Cardiac muscle cell (in vitro differentiated cells and primary cell): ENCODE data around the gene SLC25A29. TPM values are rescaled to one million over a fixed set of nuclear protein-coding genes. Genes with fewer than 3 reads are reported as not detected.
"Not testable (repeated sequence)": the region's sequence is repeated elsewhere in the genome, so short reads cannot be mapped to it uniquely, and the experiment has no call there.

Experiments used
- DNase-seq, 2 donors: peaks; one replicate each; pipeline versions ENCODE4 v3.0.0 to v3.0.0-alpha.2; 2010 to 2017; ENCODE audit warnings: low read depth in 1 of 2, low spot score in 1 of 2
- H3K27ac ChIP-seq: fragments of 200-600 bp; sonication (generic); 2 replicates; pipeline ENCODE4 v1.5.1; 2016
- H3K27me3 ChIP-seq: fragments of 200-600 bp; sonication (generic); 2 replicates; pipeline ENCODE4 v1.6.0; 2016; ENCODE audit warnings: control low read depth
- H3K36me3 ChIP-seq: fragments of 200-600 bp; sonication (generic); 2 replicates; pipeline ENCODE4 v1.5.1; 2016; ENCODE audit warnings: control low read depth
- H3K4me1 ChIP-seq: fragments of 200-600 bp; sonication (generic); 2 replicates; pipeline ENCODE4 v1.8.1; 2017; ENCODE audit warnings: low read depth, mild to moderate bottlenecking, mixed run types
- H3K4me3 ChIP-seq: fragments of 200-600 bp; sonication (generic); 2 replicates; pipeline ENCODE4 v1.5.1; 2016; ENCODE audit warnings: mild to moderate bottlenecking
- H3K9me3 ChIP-seq: fragments of 200-600 bp; sonication (generic); 2 replicates; pipeline ENCODE4 v1.5.1; 2017; ENCODE audit warnings: low read depth, mild to moderate bottlenecking, control low read depth
- CTCF ChIP-seq: IDR thresholded peaks from 2 replicates; pipeline ENCODE4 v1.5.1; 2012; ENCODE audit warnings: low read depth, mild to moderate bottlenecking, low read length
- polyA plus RNA-seq: library from polyadenylated mRNA; unstranded; fragments of >200 nt; fragmentation: Nextera tagmentation; extraction: Ambion mirVana; gene quantifications from 2 replicates; pipeline ENCODE4 v1.2.1, GENCODE V29; 2016
- total RNA-seq: library from RNA; depleted of rRNA; stranded (reverse); fragments of >200 nt; gene quantifications from 2 replicates; pipeline ENCODE4 v1.2.3, GENCODE V29; 2016

SLC25A29 gene
- total and polyA plus RNA-seq, 2 experiments from 2014 or later: 49.4 to 125 TPM

DNA sequence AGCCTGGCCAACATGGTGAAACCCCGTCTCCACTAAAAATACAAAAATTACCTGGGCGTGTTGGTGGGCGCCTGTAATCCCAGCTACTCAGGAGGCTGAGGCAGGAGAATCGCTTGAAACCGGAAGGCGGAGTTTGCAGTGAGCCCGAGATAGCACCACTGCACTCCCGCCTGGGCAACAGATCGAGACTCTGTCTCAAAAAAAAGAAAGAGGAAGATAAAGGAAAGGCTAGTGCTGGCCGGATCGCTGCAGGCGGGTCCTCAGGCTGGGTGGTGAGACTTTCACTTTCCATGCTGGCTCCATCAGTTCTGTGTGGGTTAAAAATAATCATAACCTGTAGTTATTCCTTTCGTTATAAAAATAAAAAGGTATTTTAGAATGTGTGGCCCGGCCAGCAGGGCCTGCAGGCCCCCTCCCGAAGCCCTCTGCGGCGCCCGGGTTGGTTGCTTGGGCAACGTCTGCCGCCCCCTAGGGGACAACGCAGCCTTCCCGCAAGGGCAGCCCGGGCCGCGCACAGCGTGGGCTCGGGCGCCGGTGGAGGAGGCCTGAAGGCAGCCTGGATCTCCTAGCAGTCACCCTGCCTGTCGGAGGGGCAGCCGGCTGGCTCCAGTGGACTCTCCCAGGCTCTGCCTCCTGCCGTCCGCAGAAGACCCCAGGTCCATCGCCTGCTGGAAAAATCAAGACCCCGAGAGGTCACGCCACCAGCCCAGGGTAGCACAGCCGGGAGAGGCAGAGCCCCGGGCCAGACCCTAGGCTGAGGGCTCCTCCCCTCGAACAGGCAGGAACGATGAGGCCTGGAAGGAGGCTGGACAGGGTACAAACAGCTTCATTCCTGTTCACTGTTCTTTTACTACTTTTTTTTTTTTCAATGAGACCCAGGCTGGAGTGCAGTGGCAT, 11.9 kb upstream of the SLC25A29 start:
- no peaks in the 10 kb centered on the region for H3K36me3 ChIP-seq
- TF ChIP-seq CTCF: peak; percentile 90
- no peak overlapping the region for H3K4me3 ChIP-seq
- peaks cover 19% of the 10 kb centered on the region for H3K4me1 ChIP-seq
- H3K27me3 ChIP-seq: no peaks in the 10 kb centered on the region
- no peaks in the 10 kb centered on the region for H3K9me3 ChIP-seq
- peak; percentile 55 to 80 for DNase-seq
- peak overlapping the region; percentile 9 for H3K27ac ChIP-seq

DNA sequence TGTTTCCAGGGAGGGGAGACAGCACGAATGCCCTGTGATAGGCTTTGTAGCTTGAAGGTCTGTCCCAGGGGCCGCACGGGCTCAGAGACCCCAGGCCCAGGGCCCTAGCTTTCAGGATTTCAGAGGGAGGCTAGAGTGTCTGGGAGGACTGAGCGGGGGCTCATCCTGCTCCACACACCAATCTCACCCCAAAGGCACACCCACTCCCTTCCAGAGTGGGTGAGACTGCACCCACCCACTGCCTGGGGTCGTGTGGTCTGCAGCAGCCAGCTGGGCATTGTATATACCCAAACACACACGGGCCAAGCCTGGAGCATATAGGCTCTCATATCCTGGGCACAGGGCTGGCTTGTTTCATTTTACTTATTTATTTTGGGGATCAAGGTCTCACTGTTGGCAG, 11.1 kb upstream of the SLC25A29 start:
- no peak overlapping the region for H3K4me3 ChIP-seq
- no peak for TF ChIP-seq CTCF
- H3K36me3 ChIP-seq: no peaks in the 10 kb centered on the region
- H3K27ac ChIP-seq: no peak overlapping the region
- DNase-seq: no peak
- no peaks in the 10 kb centered on the region for H3K9me3 ChIP-seq
- H3K4me1 ChIP-seq: peaks cover 26% of the 10 kb centered on the region
- no peaks in the 10 kb centered on the region for H3K27me3 ChIP-seq

GRCh38 chr14:100314724-100315123, 8.5 kb upstream of the SLC25A29 start:
- Histone ChIP-seq H3K9me3 (no peaks in the 10 kb centered on the region), H3K4me1 (peaks cover 26% of the 10 kb centered on the region), H3K4me3 (no peak overlapping the region), H3K27me3 (no peaks in the 10 kb centered on the region), H3K27ac (no peak overlapping the region), H3K36me3 (no peaks in the 10 kb centered on the region)
- TF ChIP-seq CTCF: no peak
- DNase-seq: no peak

- Histone ChIP-seq H3K36me3 (no peaks in the 10 kb centered on the region), H3K4me3 (no peak overlapping the region), H3K9me3 (no peaks in the 10 kb centered on the region), H3K4me1 (peaks cover 26% of the 10 kb centered on the region), H3K27me3 (no peaks in the 10 kb centered on the region), H3K27ac (peak overlapping the region; percentile 49)
- no peak for TF ChIP-seq CTCF
- peak in 1 of 2 donors; percentile 40 for DNase-seq
Observed at GRCh38 chr14:100313464-100314230, 7.4 kb upstream of the SLC25A29 start.

- Histone ChIP-seq H3K36me3 (no peaks in the 10 kb centered on the region), H3K4me3 (no peak overlapping the region), H3K27ac (peak overlapping the region; percentile 49), H3K27me3 (no peaks in the 10 kb centered on the region), H3K9me3 (no peaks in the 10 kb centered on the region), H3K4me1 (peaks cover 22% of the 10 kb centered on the region)
- TF ChIP-seq CTCF: no peak
- DNase-seq: no peak
Observed at GRCh38 chr14:100312877-100313400, 6.7 kb upstream of the SLC25A29 start.

- H3K36me3 ChIP-seq, H3K27ac ChIP-seq, H3K27me3 ChIP-seq, DNase-seq, H3K9me3 ChIP-seq, H3K4me3 ChIP-seq: not testable (repeated sequence)
- H3K4me1 ChIP-seq: peaks cover 27% of the 10 kb centered on the region
Observed at GRCh38 chr14:100312110-100312876, 6.0 kb upstream of the SLC25A29 start.
